Sigmoid colon (tissue), 7 donors: ENCODE results near the gene MCF2L. TPM values are rescaled to one million over a fixed set of nuclear protein-coding genes. Genes with fewer than 3 reads are reported as not detected.

Experiments
- DNase-seq: peaks from one replicate; pipeline ENCODE4 v3.0.0-alpha.2; 2019
- H3K27ac ChIP-seq, 4 donors: fragments of 200-600 bp; sonication (generic); one replicate each; pipeline ENCODE4 v1.5.1; 2016 to 2019; ENCODE audit warnings: mild to moderate bottlenecking in 1 of 4
- H3K27me3 ChIP-seq, 3 donors: fragments of 200-600 bp; sonication (generic); one replicate each; pipeline ENCODE4 v1.5.1; 2019; ENCODE audit warnings: mild to moderate bottlenecking in 1 of 3
- H3K36me3 ChIP-seq, 4 donors: fragments of 200-600 bp; sonication (generic); one replicate each; pipeline ENCODE4 v1.5.1; 2016 to 2019
- H3K4me1 ChIP-seq, 4 donors: fragments of 200-600 bp; sonication (generic); one replicate each; pipeline ENCODE4 v1.5.1; 2017 to 2019
- H3K4me3 ChIP-seq, 4 donors: fragments of 200-600 bp; sonication (generic); one replicate each; pipeline ENCODE4 v1.5.1; 2017 to 2019; ENCODE audit warnings: mild to moderate bottlenecking in 2 of 4, moderate library complexity in 1 of 4
- H3K9me3 ChIP-seq, 4 donors: fragments of 200-600 bp in 3 of 4; sonication (generic) in 3 of 4; one replicate each; pipeline versions ENCODE4 v1.5.1 to v1.6.1; 2013 to 2019
- CTCF ChIP-seq, 4 experiments: fragments of 450-650 bp in 3 of 4; fragments of 200-600 bp in 1 of 4; IDR thresholded peaks; one replicate each; pipeline ENCODE4 v1.5.1; 2016 to 2019; ENCODE audit warnings: antibody characterized with exemption in 4 of 4, mild to moderate bottlenecking in 3 of 4, moderate library complexity in 2 of 4
- EP300 ChIP-seq, 4 donors: sonication (generic); formaldehyde crosslinking; IDR thresholded peaks; one replicate each; pipeline ENCODE4 v1.6.1; 2017; ENCODE audit warnings: antibody characterized with exemption in 4 of 4
- POLR2A ChIP-seq, 2 donors: fragments of 450-650 bp; IDR thresholded peaks; one replicate each; pipeline ENCODE4 v1.6.1; 2016; ENCODE audit warnings: antibody characterized with exemption in 2 of 2, mild to moderate bottlenecking in 2 of 2, moderate library complexity in 2 of 2
- POLR2AphosphoS5 ChIP-seq, 4 donors: sonication (generic); formaldehyde crosslinking; IDR thresholded peaks; one replicate each; pipeline ENCODE4 v1.6.1; 2017; ENCODE audit warnings: antibody characterized with exemption in 4 of 4
- WGBS, 2 donors: extraction: QIAGEN DNeasy Blood & Tissue Kit; methylation state at CpG; one replicate each; pipeline ENCODE4 v1.1.7; 2013; 5-methylcytosine and 5-hydroxymethylcytosine counted together
- intact Hi-C: fragments of 100-400 bp; cut with DNase I; formaldehyde crosslinking; loops from one replicate; pipeline ENCODE4 v1.15.1; 2023
- polyA plus RNA-seq, 3 donors: library from polyadenylated mRNA; stranded (reverse); fragments of 200-250 nt; gene quantifications; one replicate each; pipeline ENCODE4 v1.2.3, GENCODE V29; 2013
- total RNA-seq, 4 donors: library from RNA; depleted of rRNA; stranded (reverse); fragments of >200 nt; gene quantifications; one replicate each; pipeline ENCODE4 v1.1.0, GENCODE V29; 2016
- donor health status: healthy with polysubstance abuse.
- donor health status: Bipolar disorder and iron deficiency.
- donor health status: healthy.

The MCF2L gene
- total and polyA plus RNA-seq, 7 donors = 7.5 to 59.9 (median 20.2) TPM

GRCh38 chr13:113000575-113000974 lies 31.6 kb downstream of the MCF2L start:
- Histone ChIP-seq H3K27ac (no peak overlapping the region), H3K4me3 (no peak overlapping the region), H3K27me3 (peaks cover 10 to 59% (median 12%) of the 10 kb centered on the region in 3 donors), H3K4me1 (peaks cover 0 to 10% (median 8%) of the 10 kb centered on the region in 4 donors), H3K9me3 (no peaks in the 10 kb centered on the region), H3K36me3 (no peaks in the 10 kb centered on the region)
- DNase-seq = no peak
- intact Hi-C loops = no loop called here
- WGBS, 2 donors = 90% methylated on average over 14 of the region's 14 CpGs
- TF ChIP-seq EP300 (IDR thresholded peaks at IDR 0.05) (no peak), CTCF (IDR thresholded peaks at IDR 0.05) (no peak), POLR2A (IDR thresholded peaks at IDR 0.05) (no peak), POLR2AphosphoS5 (IDR thresholded peaks at IDR 0.05) (no peak)

GRCh38 chr13:113001241-113002140 lies 32.5 kb downstream of the MCF2L start:
- no peak for DNase-seq
- Histone ChIP-seq H3K27ac (no peak overlapping the region), H3K4me3 (no peak overlapping the region), H3K4me1 (peaks cover 0 to 10% (median 8%) of the 10 kb centered on the region in 4 donors), H3K9me3 (no peaks in the 10 kb centered on the region), H3K27me3 (peaks cover 10 to 51% (median 12%) of the 10 kb centered on the region in 3 donors), H3K36me3 (no peaks in the 10 kb centered on the region)
- TF ChIP-seq CTCF (IDR thresholded peaks at IDR 0.05) = no peak
- no peak for TF ChIP-seq EP300 (IDR thresholded peaks at IDR 0.05)
- no peak for TF ChIP-seq POLR2A (IDR thresholded peaks at IDR 0.05)
- no peak for TF ChIP-seq POLR2AphosphoS5 (IDR thresholded peaks at IDR 0.05)
- WGBS, 2 donors = 5 to 30% methylated on average over 51 of the region's 51 CpGs
- intact Hi-C loops = no loop called here

DNA sequence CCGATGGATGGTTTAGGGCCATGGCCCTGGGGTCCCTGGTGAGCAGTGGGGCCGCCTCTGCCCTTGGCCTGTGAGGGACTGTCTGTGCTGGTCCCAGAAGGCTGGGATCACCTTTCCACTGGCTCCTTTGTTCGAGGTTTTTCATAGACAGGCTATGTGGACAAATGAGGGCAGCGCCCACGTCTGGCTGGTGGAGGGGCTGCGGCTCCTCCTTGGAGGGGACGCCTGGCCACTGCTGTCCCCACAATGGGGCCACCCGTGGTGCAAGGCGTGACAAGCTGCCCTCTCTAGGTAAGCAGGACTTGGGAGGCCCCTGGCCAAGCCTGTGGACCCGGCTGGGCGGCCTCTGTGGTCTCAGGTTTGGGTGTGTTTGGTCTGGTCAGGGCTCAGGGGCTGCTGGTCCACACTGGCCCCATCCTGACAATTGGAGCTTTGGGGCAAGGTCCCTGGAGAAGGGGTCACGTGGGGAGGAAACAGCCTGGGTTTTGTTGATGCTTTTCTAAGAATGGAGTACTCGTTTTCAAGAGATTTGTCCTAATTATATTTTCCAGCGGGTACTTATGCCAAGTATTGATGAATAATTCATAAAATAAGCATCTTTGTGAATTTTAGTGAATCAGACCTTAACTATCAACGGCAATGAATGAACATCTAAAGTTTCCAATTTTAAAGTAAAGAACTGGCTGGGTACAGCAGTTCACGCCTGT lies 33.3 kb downstream of the MCF2L start:
- WGBS, 2 donors = 30 to 68% methylated on average over 16 of the region's 16 CpGs
- Histone ChIP-seq H3K27me3 (peaks cover 10 to 48% (median 12%) of the 10 kb centered on the region in 3 donors), H3K4me1 (peaks cover 0 to 10% (median 8%) of the 10 kb centered on the region in 4 donors), H3K4me3 (no peak overlapping the region), H3K27ac (no peak overlapping the region), H3K36me3 (no peaks in the 10 kb centered on the region), H3K9me3 (no peaks in the 10 kb centered on the region)
- peak in 1 of 4 experiments; percentile 16 for TF ChIP-seq CTCF (IDR thresholded peaks at IDR 0.05)
- no peak for TF ChIP-seq POLR2A (IDR thresholded peaks at IDR 0.05)
- intact Hi-C loops = no loop called here
- DNase-seq = no peak

DNA sequence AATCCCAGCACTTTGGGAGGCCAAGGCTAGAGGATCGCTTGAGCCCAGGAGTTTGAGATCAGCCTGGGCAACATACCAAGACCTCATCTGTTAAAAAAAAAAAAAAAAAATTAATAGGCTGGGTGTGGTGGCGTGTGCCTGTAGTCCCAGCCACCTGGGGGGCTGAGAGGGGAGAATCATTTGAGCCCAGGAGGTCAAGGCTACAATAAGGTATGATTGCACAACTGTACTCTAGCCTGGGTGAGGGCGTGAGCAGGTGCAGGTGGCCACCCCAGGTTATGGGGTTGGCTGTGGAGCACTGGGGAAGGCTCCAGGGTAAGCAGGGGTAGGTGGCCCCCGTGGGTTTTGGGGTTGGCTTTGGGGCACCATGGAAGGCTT lies 33.9 kb downstream of the MCF2L start:
- Histone ChIP-seq H3K4me3 (no peak overlapping the region), H3K27me3 (peaks cover 10 to 42% (median 12%) of the 10 kb centered on the region in 3 donors), H3K36me3 (no peaks in the 10 kb centered on the region), H3K27ac (no peak overlapping the region), H3K9me3 (no peaks in the 10 kb centered on the region), H3K4me1 (peaks cover 0 to 10% (median 8%) of the 10 kb centered on the region in 4 donors)
- 66 to 80% methylated on average over 4 of the region's 4 CpGs for WGBS, 2 donors
- intact Hi-C loops = no loop called here
- TF ChIP-seq POLR2AphosphoS5 (IDR thresholded peaks at IDR 0.05) (no peak), CTCF (IDR thresholded peaks at IDR 0.05) (no peak), EP300 (IDR thresholded peaks at IDR 0.05) (no peak), POLR2A (IDR thresholded peaks at IDR 0.05) (no peak)
- DNase-seq = no peak
